Stomach (tissue), 4 donors: Measurements from ENCODE around the gene MED8.

Source experiments
- POLR2A ChIP-seq, 4 donors: fragments of 450-650 bp; IDR thresholded peaks; one replicate each; pipeline ENCODE4 v1.6.1; 2016; ENCODE audit warnings: antibody characterized with exemption in 4 of 4, control low read depth in 2 of 4, mild to moderate bottlenecking in 1 of 4, moderate library complexity in 1 of 4
- POLR2AphosphoS5 ChIP-seq, 3 donors: sonication (generic); formaldehyde crosslinking; IDR thresholded peaks; one replicate each; pipeline ENCODE4 v1.6.1; 2016; ENCODE audit warnings: antibody characterized with exemption in 3 of 3
- TF ChIP-seq, protein P1 (sequence below), 7 experiments: fragments of 450-650 bp in 4 of 7; fragments of 200-600 bp in 3 of 7; sonication (generic) in 3 of 7; IDR thresholded peaks; one replicate each; pipeline ENCODE4 v1.5.1; 2016 to 2019; ENCODE audit warnings: antibody characterized with exemption in 7 of 7, control low read depth in 2 of 7, mild to moderate bottlenecking in 1 of 7

DNA sequence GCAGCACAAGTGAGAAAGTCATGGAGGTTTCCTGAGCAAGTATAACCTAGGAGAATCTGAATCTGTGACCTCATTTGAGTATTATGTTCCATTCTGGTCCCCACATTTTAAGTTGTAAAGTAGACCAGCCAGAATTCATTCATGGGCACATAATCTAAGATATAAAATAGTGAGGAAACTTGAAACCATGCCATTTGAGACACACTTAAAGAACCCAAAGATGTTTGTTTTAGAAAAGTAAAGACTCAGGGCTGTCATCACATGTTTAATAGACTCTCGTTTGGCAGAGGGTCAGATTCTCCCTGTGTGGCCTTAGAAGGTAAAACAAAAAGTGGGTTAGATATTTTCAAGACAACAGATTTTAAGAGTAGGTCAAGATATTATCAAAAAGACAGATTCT lies 6.5 kb upstream of the MED8 start:
- TF ChIP-seq POLR2A (IDR thresholded peaks at IDR 0.05) (no peak), POLR2AphosphoS5 (IDR thresholded peaks at IDR 0.05) (no peak)
- TF ChIP-seq, protein P1, sequence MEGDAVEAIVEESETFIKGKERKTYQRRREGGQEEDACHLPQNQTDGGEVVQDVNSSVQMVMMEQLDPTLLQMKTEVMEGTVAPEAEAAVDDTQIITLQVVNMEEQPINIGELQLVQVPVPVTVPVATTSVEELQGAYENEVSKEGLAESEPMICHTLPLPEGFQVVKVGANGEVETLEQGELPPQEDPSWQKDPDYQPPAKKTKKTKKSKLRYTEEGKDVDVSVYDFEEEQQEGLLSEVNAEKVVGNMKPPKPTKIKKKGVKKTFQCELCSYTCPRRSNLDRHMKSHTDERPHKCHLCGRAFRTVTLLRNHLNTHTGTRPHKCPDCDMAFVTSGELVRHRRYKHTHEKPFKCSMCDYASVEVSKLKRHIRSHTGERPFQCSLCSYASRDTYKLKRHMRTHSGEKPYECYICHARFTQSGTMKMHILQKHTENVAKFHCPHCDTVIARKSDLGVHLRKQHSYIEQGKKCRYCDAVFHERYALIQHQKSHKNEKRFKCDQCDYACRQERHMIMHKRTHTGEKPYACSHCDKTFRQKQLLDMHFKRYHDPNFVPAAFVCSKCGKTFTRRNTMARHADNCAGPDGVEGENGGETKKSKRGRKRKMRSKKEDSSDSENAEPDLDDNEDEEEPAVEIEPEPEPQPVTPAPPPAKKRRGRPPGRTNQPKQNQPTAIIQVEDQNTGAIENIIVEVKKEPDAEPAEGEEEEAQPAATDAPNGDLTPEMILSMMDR (IDR thresholded peaks at IDR 0.05): no peak
